K562 (cell line): ENCODE results near the gene CYB5R3. TPM values are rescaled to one million over a fixed set of nuclear protein-coding genes. Genes with fewer than 3 reads are reported as not detected.

ENCODE experiments used
- ATAC-seq: fragments of 200-7000 bp; cut with Tn5 transposase; 3 replicates; pipeline ENCODE4 v1.9.1; 2020; ENCODE audit warnings: moderate library complexity
- BruUV-seq: library from RNA; stranded (reverse); fragments of 400-500 nt; replicated peaks from 2 replicates; lab custom pipeline; 2021; lab: Mats Ljungman, UMichigan
- CTCF ChIA-PET: fragments of 300-600 bp; formaldehyde crosslinking; extraction: SDS; loops from one replicate; lab custom pipeline; 2021; ENCODE audit warnings: low intra/inter-chr PET ratio; lab: Yijun Ruan, JAX
- POLR2A ChIA-PET: fragments of 300-600, 350-650 bp; sonication (Branson Sonifier 250); formaldehyde crosslinking; extraction: SDS; loops from one replicate; lab custom pipeline; 2021; ENCODE audit warnings: antibody characterized with exemption, inconsistent platforms; lab: Yijun Ruan, JAX
- DNase-seq, 4 experiments: peaks; one replicate each; pipeline versions ENCODE4 v3.0.0 to v3.0.0-alpha.2; 2011 to 2018; ENCODE audit warnings: low spot score in 3 of 4, mixed read lengths in 3 of 4; ENCODE audit errors: extremely low read depth in 1 of 4
- FAIRE-seq: peaks from 2 replicates; lab custom pipeline; 2011; peaks lifted over from hg19 to GRCh38; lab: Jason Lieb, UNC
- H2AFZ ChIP-seq: 2 replicates; pipeline ENCODE4 v1.6.0; 2011; ENCODE audit warnings: low read depth, low read length, control low read depth, inconsistent platforms
- H3K27ac ChIP-seq: fragments of 200-600 bp; 3 replicates; pipeline ENCODE4 v1.8.0; 2011; ENCODE audit warnings: low read depth, mild to moderate bottlenecking, control low read depth, inconsistent platforms, low read length, moderate library complexity, mixed read lengths; ENCODE audit errors: extremely low read depth
- H3K27me3 ChIP-seq, 2 experiments: fragments of 300-600 bp in 1 of 2; 2 replicates in 1 of 2; 3 replicates in 1 of 2; pipeline versions ENCODE4 v1.6.0 to v1.8.0; 2011; ENCODE audit warnings: inconsistent platforms in 2 of 2, low read length in 2 of 2, mild to moderate bottlenecking in 1 of 2, mixed read lengths in 1 of 2, moderate library complexity in 1 of 2; ENCODE audit not compliant: control insufficient read depth in 2 of 2, insufficient read depth in 2 of 2
- H3K36me3 ChIP-seq: fragments of 300-600 bp; 3 replicates; pipeline ENCODE4 v1.8.0; 2011; ENCODE audit warnings: mild to moderate bottlenecking, low read length, inconsistent platforms; ENCODE audit not compliant: control insufficient read depth, insufficient read depth
- H3K4me1 ChIP-seq, 2 experiments: fragments of 200-600 bp in 1 of 2; replicated peaks in 1 of 2; 2 replicates in 1 of 2; 3 replicates in 1 of 2; pipeline versions ENCODE4 v1.5.1 to v1.8.0; 2011; ENCODE audit warnings: inconsistent platforms in 2 of 2, low read length in 2 of 2, mild to moderate bottlenecking in 1 of 2, mixed read lengths in 1 of 2, moderate library complexity in 1 of 2; ENCODE audit not compliant: control insufficient read depth in 2 of 2, insufficient read depth in 2 of 2
- H3K4me2 ChIP-seq: 2 replicates; pipeline ENCODE4 v1.6.1; 2011; ENCODE audit warnings: low read length, control low read depth, inconsistent platforms, mixed read lengths; ENCODE audit not compliant: insufficient read depth
- H3K4me3 ChIP-seq: fragments of 200-600 bp; sonication (generic), shearing (Covaris generic); 2 replicates; pipeline ENCODE4 v1.5.1; 2016; ENCODE audit warnings: control low read depth, inconsistent platforms
- H3K79me2 ChIP-seq: fragments of 200-600 bp; 3 replicates; pipeline ENCODE4 v1.8.0; 2011; ENCODE audit warnings: low read length, inconsistent platforms; ENCODE audit not compliant: control insufficient read depth, insufficient read depth
- H3K9ac ChIP-seq, 2 experiments: 2 replicates each; pipeline versions ENCODE4 v1.6.0 to v1.6.1; 2011; ENCODE audit warnings: low read depth in 2 of 2, low read length in 2 of 2, control low read depth in 1 of 2, inconsistent platforms in 1 of 2, mild to moderate bottlenecking in 1 of 2, mixed read lengths in 1 of 2; ENCODE audit not compliant: insufficient read depth in 1 of 2
- H3K9me1 ChIP-seq: one replicate; pipeline ENCODE4 v1.6.0; 2011; ENCODE audit warnings: inconsistent platforms, mild to moderate bottlenecking, low read length, moderate library complexity; ENCODE audit not compliant: control insufficient read depth, insufficient read depth
- H3K9me3 ChIP-seq: replicated peaks from 2 replicates; pipeline ENCODE4 v1.5.1; 2011; ENCODE audit warnings: low read depth, low read length, inconsistent platforms; ENCODE audit not compliant: control insufficient read depth, insufficient read depth
- H4K20me1 ChIP-seq: replicated peaks from 2 replicates; pipeline ENCODE4 v1.6.1; 2011; ENCODE audit warnings: low read length, inconsistent platforms, mixed read lengths; ENCODE audit not compliant: control insufficient read depth, insufficient read depth
- L3MBTL2 ChIP-seq: fragments of 450-650 bp; IDR thresholded peaks from 2 replicates; pipeline ENCODE4 v1.6.1; 2016; ENCODE audit warnings: mild to moderate bottlenecking, moderate library complexity
- MGA ChIP-seq: fragments of 450-650 bp; IDR thresholded peaks from 2 replicates; pipeline ENCODE4 v1.6.1; 2016; ENCODE audit warnings: mild to moderate bottlenecking, moderate library complexity
- MNT ChIP-seq, 2 experiments: fragments of 450-650 bp; conservative IDR thresholded peaks; 2 replicates each; pipeline ENCODE4 v1.6.1; 2017; ENCODE audit warnings: mild to moderate bottlenecking in 2 of 2, moderate library complexity in 2 of 2
- SMC3 ChIP-seq: conservative IDR thresholded peaks from 2 replicates; pipeline ENCODE4 v1.6.1; 2011; ENCODE audit warnings: low read depth, low read length, improper control_type of control experiment; ENCODE audit not compliant: insufficient read depth
- ZFX ChIP-seq: sonication (generic); formaldehyde crosslinking; IDR thresholded peaks from 2 replicates; pipeline ENCODE4 v1.8.0; 2022; ENCODE audit warnings: mild to moderate bottlenecking, missing genetic modification reagents, moderate library complexity
- WGBS: fragments of 100-300 bp; shearing (Covaris generic); methylation state at CpG from one replicate; pipeline ENCODE4 v1.1.6; 2016; ENCODE audit warnings: low coverage, mixed read lengths; ENCODE audit not compliant: insufficient coverage; ENCODE audit errors: missing lambda C conversion rate; 5-methylcytosine and 5-hydroxymethylcytosine counted together
- in situ Hi-C: fragments of 300-500 bp; cut with MboI; formaldehyde crosslinking; loops from 4 replicates; pipeline ENCODE4 v1.15.0; 2018; ENCODE audit warnings: inconsistent platforms, mixed read lengths
- intact Hi-C: fragments of 100-400 bp; cut with micrococcal nuclease; formaldehyde crosslinking; loops from 2 replicates; pipeline ENCODE4 v1.14.2; 2022
- polyA plus RNA-seq, 8 experiments: library from polyadenylated mRNA; depleted of rRNA in 4 of 8; stranded (reverse) in 5 of 8; unstranded in 3 of 8; fragments of >200 nt; fragmentation: Nextera tagmentation in 2 of 8; fragmentation: Illumina TruSeq in 1 of 8; extraction: Ambion mirVana in 2 of 8; extraction: Trizol in 1 of 8; gene quantifications; 2 replicates each; pipeline versions ENCODE4 v1.2.1 to v1.2.3, GENCODE V29; 2011 to 2014; ENCODE audit warnings: inconsistent platforms in 1 of 8, missing spikeins in 1 of 8
- total RNA-seq, 7 experiments: library from RNA; depleted of rRNA in 6 of 7; stranded (reverse); fragments of >200 nt in 6 of 7; fragmentation: Illumina TruSeq in 2 of 7; extraction: Trizol in 2 of 7; gene quantifications; 2 replicates each; pipeline versions ENCODE4 v1.2.1 to v1.2.3, GENCODE V29; 2011 to 2021; ENCODE audit warnings: low replicate concordance in 1 of 7

Gene CYB5R3
- total and polyA plus RNA-seq, 9 of the 15 experiments (the other 6 are each of a cell fraction or from before 2014, with no cell fraction given) = 1.4 to 66.8 (median 23.4) TPM

- peak; percentile 79 for FAIRE-seq
- CTCF ChIA-PET = no interaction called here
- TF ChIP-seq ZFX (CRISPR knock-in tag) (peak; percentile 64), MNT (conservative IDR thresholded peaks at IDR 0.05) (0 out of 4 replicates have a peak, but pooled peaks of 1 of the 2 experiments have one; percentile 17), L3MBTL2 (peak; percentile 87), SMC3 (no peak), MGA (peak; percentile 77)
Observed at GRCh38 chr22:42642806-42643633, 6.2 kb downstream of the CYB5R3 start.

More at GRCh38 chr22:42642806-42643633, 6.2 kb downstream of the CYB5R3 start:
- in situ Hi-C loops = no loop called here
- Histone ChIP-seq H3K4me1 (peaks cover 50 to 55% of the 10 kb centered on the region in 2 experiments), H3K36me3 (peaks cover 3% of the 10 kb centered on the region; the same call in 2 of the 3 replicates), H3K27me3 (no peaks in the 10 kb centered on the region), H3K9me1 (peaks cover 2% of the 10 kb centered on the region), H3K79me2 (peaks cover 67% of the 10 kb centered on the region), H3K27ac (peak overlapping the region; percentile 73), H3K9me3 (no peaks in the 10 kb centered on the region), H3K4me3 (no peak overlapping the region), H3K9ac (peak overlapping the region in 1 of 2 experiments; percentile 78; a peak in 2 of 4 replicates), H2AFZ (no peak overlapping the region), H3K4me2 (peak overlapping the region; percentile 37), H4K20me1 (peaks cover 9% of the 10 kb centered on the region)
- BruUV-seq = no TSS peak
- ATAC-seq = peak; percentile 30; the same call in 2 of the 3 replicates
- POLR2A ChIA-PET = interaction anchor here (1.1 to 3.6 kb wide), 2 partner anchors 20 to 28 kb away, joined by 3 to 26 read pairs; partner anchors contain the start of gene POLDIP3
- DNase-seq = peak in 2 of 4 experiments; percentile 33 to 54
- 26% methylated on average over 9 of the region's 12 CpGs for WGBS
- intact Hi-C loops = no loop called here
